ENCODE data around the gene TNFAIP6. TPM values are rescaled to one million over a fixed set of nuclear protein-coding genes. Genes with fewer than 3 reads are reported as not detected.

TNFAIP6 gene
- total RNA-seq, 1 experiment from 2014 or later: not detected

DNA sequence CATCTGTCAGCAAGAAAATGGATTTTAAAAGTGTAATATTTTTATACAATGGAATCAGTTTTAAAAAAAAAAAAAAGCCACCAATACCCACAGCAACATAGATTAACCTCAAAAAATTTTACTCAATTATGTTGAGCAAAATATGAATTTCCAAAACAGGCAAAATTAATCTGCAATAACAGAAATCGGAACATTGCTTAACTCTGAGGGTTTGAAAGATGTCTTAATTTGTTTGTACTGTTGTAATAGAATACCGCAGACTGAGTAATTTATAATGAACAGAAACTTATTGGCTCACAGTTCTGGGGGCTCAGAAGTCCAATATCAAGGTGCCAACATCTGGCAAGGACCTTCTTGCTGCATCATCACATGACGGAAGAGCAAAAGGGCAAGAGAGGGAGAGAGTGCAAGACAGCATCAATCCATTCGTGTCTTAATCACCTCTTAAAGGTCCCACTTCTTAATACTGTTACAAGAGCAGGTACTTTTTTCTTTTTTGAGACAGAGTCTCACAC, 31.8 kb upstream of the TNFAIP6 start:
- Histone ChIP-seq H3K4me1 (no peaks in the 10 kb centered on the region), H3K27me3 (replicated peaks; ENCODE audit: control insufficient read depth, insufficient read depth, low read length) (no peaks in the 10 kb centered on the region; the same call in 1 of the 2 replicates), H3K4me3 (ENCODE audit: low read depth, low read length) (no peak overlapping the region), H3K9me3 (no peaks in the 10 kb centered on the region; the same call in 1 of the 2 replicates), H3K36me3 (ENCODE audit: control insufficient read depth, insufficient read depth, low read length) (no peaks in the 10 kb centered on the region)
- Mint-ChIP-seq H3K36me3 (ENCODE audit: insufficient read depth, unreplicated experiment) (no peaks in the 10 kb centered on the region), H3K4me3 (ENCODE audit: unreplicated experiment) (no peak overlapping the region), H3K9me3 (ENCODE audit: unreplicated experiment) (no peaks in the 10 kb centered on the region), H3K4me1 (ENCODE audit: low read depth, unreplicated experiment) (no peaks in the 10 kb centered on the region), H3K27me3 (ENCODE audit: insufficient read depth, unreplicated experiment) (peaks cover 16% of the 10 kb centered on the region), H3K27ac (ENCODE audit: unreplicated experiment) (no peak overlapping the region)
- TF ChIP-seq, protein P1, sequence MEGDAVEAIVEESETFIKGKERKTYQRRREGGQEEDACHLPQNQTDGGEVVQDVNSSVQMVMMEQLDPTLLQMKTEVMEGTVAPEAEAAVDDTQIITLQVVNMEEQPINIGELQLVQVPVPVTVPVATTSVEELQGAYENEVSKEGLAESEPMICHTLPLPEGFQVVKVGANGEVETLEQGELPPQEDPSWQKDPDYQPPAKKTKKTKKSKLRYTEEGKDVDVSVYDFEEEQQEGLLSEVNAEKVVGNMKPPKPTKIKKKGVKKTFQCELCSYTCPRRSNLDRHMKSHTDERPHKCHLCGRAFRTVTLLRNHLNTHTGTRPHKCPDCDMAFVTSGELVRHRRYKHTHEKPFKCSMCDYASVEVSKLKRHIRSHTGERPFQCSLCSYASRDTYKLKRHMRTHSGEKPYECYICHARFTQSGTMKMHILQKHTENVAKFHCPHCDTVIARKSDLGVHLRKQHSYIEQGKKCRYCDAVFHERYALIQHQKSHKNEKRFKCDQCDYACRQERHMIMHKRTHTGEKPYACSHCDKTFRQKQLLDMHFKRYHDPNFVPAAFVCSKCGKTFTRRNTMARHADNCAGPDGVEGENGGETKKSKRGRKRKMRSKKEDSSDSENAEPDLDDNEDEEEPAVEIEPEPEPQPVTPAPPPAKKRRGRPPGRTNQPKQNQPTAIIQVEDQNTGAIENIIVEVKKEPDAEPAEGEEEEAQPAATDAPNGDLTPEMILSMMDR (IDR thresholded peaks at IDR 0.05; ENCODE audit: insufficient read depth in 1 of 2, low read depth in 1 of 2, low read length in 1 of 2, severe bottlenecking in 1 of 2, unreplicated experiment in 1 of 2): no peak
- no TSS peak for BruUV-seq (replicated peaks)
- CTCF ChIA-PET: no interaction called here
- POLR2A ChIA-PET: no interaction called here
- no peak for DNase-seq
- intact Hi-C loops (cut with micrococcal nuclease; ENCODE audit: unreplicated experiment): no loop called here

DNA sequence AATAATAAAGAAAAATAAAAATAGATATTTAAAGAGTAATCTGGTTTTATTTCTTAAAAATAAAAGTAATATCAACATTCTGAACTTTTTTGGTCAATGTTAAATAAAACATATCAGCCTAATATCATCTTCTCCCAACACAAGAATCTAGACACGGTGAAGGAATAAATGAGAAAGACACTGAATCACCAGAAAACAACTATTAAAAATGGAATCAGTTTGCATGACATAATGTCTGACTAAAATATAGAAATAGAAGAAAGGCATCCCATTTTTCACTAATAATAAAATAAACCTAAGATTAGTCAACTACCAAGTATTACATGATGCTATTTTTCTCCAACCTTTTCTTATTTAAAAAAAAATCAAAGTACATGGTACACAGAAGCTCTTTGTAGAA, 30.8 kb upstream of the TNFAIP6 start:
- H3K4me3 Mint-ChIP-seq (ENCODE audit: unreplicated experiment): no peak overlapping the region
- Histone ChIP-seq H3K9me3 (no peaks in the 10 kb centered on the region), H3K4me3 (ENCODE audit: low read depth, low read length) (no peak overlapping the region), H3K36me3 (ENCODE audit: control insufficient read depth, insufficient read depth, low read length) (no peaks in the 10 kb centered on the region), H3K27me3 (replicated peaks; ENCODE audit: control insufficient read depth, insufficient read depth, low read length) (no peaks in the 10 kb centered on the region; the same call in 1 of the 2 replicates), H3K4me1 (no peaks in the 10 kb centered on the region)
- H3K4me1 Mint-ChIP-seq (ENCODE audit: low read depth, unreplicated experiment): no peaks in the 10 kb centered on the region
- no peaks in the 10 kb centered on the region for H3K36me3 Mint-ChIP-seq (ENCODE audit: insufficient read depth, unreplicated experiment)
- BruUV-seq (replicated peaks): no TSS peak
- peaks cover 21% of the 10 kb centered on the region for H3K27me3 Mint-ChIP-seq (ENCODE audit: insufficient read depth, unreplicated experiment)
- intact Hi-C loops (cut with micrococcal nuclease; ENCODE audit: unreplicated experiment): no loop called here
- ChIA-PET CTCF (no interaction called here), POLR2A (no interaction called here)
- no peak for DNase-seq
- TF ChIP-seq, protein P1 (IDR thresholded peaks at IDR 0.05; ENCODE audit: insufficient read depth in 1 of 2, low read depth in 1 of 2, low read length in 1 of 2, severe bottlenecking in 1 of 2, unreplicated experiment in 1 of 2): no peak
- no peak overlapping the region for H3K27ac Mint-ChIP-seq (ENCODE audit: unreplicated experiment)
- H3K9me3 Mint-ChIP-seq (ENCODE audit: unreplicated experiment): no peaks in the 10 kb centered on the region

DNA sequence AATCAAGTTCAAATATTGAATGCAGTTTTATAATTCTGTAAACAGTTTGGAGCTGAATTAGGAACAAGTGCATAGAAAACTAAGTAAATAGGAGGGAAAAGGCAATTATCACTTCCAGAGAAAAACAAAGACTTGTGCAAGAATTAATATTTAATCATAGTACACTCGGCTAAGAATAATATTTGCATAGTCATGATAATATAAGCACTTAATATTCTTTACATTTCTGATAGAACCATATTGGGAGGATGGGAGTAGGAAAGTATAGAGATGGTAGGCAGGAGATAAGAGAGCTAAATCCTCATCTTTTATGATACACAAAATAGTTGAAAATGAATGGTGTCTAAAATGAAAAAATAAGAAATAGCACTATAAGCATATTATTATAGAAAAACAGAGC, 27.4 kb upstream of the TNFAIP6 start:
- Histone ChIP-seq H3K4me3 (ENCODE audit: low read depth, low read length) (no peak overlapping the region), H3K27me3 (replicated peaks; ENCODE audit: control insufficient read depth, insufficient read depth, low read length) (no peaks in the 10 kb centered on the region; the same call in 1 of the 2 replicates), H3K4me1 (no peaks in the 10 kb centered on the region), H3K36me3 (ENCODE audit: control insufficient read depth, insufficient read depth, low read length) (no peaks in the 10 kb centered on the region), H3K9me3 (no peaks in the 10 kb centered on the region)
- peaks cover 18% of the 10 kb centered on the region for H3K27me3 Mint-ChIP-seq (ENCODE audit: insufficient read depth, unreplicated experiment)
- no peaks in the 10 kb centered on the region for H3K36me3 Mint-ChIP-seq (ENCODE audit: insufficient read depth, unreplicated experiment)
- no TSS peak for BruUV-seq (replicated peaks)
- TF ChIP-seq, protein P1 (IDR thresholded peaks at IDR 0.05; ENCODE audit: insufficient read depth in 1 of 2, low read depth in 1 of 2, low read length in 1 of 2, severe bottlenecking in 1 of 2, unreplicated experiment in 1 of 2): no peak
- ChIA-PET POLR2A (no interaction called here), CTCF (no interaction called here)
- no peak overlapping the region for H3K4me3 Mint-ChIP-seq (ENCODE audit: unreplicated experiment)
- no peak overlapping the region for H3K27ac Mint-ChIP-seq (ENCODE audit: unreplicated experiment)
- no peaks in the 10 kb centered on the region for H3K4me1 Mint-ChIP-seq (ENCODE audit: low read depth, unreplicated experiment)
- H3K9me3 Mint-ChIP-seq (ENCODE audit: unreplicated experiment): no peaks in the 10 kb centered on the region
- intact Hi-C loops (cut with micrococcal nuclease; ENCODE audit: unreplicated experiment): no loop called here
- no peak for DNase-seq

Data from Caco-2 (cell line).